ENCODE results near the gene TTLL11. TPM values are rescaled to one million over a fixed set of nuclear protein-coding genes. Genes with fewer than 3 reads are reported as not detected.

The TTLL11 gene
- polyA plus RNA-seq, 1 donor from 2014 or later = 8.0 TPM

- no peak overlapping the region for H3K27ac ChIP-seq (ENCODE audit: low read length)
These were observed 23.5 kb upstream of the TTLL11 start for GRCh38 chr9:122116448-122117173.

GRCh38 chr9:122116040-122116439, 22.9 kb upstream of the TTLL11 start:
- Histone ChIP-seq H3K9ac (ENCODE audit: low read length) (no peak overlapping the region), H3K36me3 (ENCODE audit: insufficient read depth, low read length) (no peaks in the 10 kb centered on the region), H3K79me2 (replicated peaks; ENCODE audit: insufficient read depth, low read length) (no peaks in the 10 kb centered on the region), H3K27me3 (ENCODE audit: insufficient read depth, low read depth, low read length) (no peaks in the 10 kb centered on the region), H3K27ac (ENCODE audit: low read length) (no peak overlapping the region), H3K4me3 (ENCODE audit: low read length) (no peak overlapping the region), H3K9me3 (ENCODE audit: low read length) (no peaks in the 10 kb centered on the region), H2AFZ (ENCODE audit: low read depth, low read length) (no peak overlapping the region), H3K4me2 (ENCODE audit: low read length) (no peak overlapping the region), H3K9me2 (ENCODE audit: insufficient read depth, low read length) (no peaks in the 10 kb centered on the region), H4K20me1 (ENCODE audit: insufficient read depth) (no peaks in the 10 kb centered on the region), H3F3A (ENCODE audit: insufficient read depth, low read length, poor library complexity, severe bottlenecking) (no peaks in the 10 kb centered on the region)
- TF ChIP-seq CTCF (IDR thresholded peaks at IDR 0.05; ENCODE audit: poor library complexity, severe bottlenecking) = no peak
- no peak for TF ChIP-seq EP300 (conservative IDR thresholded peaks at IDR 0.05; ENCODE audit: poor library complexity, severe bottlenecking)
- TF ChIP-seq REST (IDR thresholded peaks at IDR 0.05; ENCODE audit: borderline replicate concordance) = no peak

More at GRCh38 chr9:122116448-122117173, 23.5 kb upstream of the TTLL11 start:
- TF ChIP-seq SMC3 (conservative IDR thresholded peaks at IDR 0.05; ENCODE audit: poor library complexity) (no peak), POLR2AphosphoS5 (IDR thresholded peaks at IDR 0.05) (no peak), EZH2 (IDR thresholded peaks at IDR 0.05; ENCODE audit: borderline replicate concordance, insufficient read depth, low read length, poor library complexity, severe bottlenecking) (no peak), EP300 (conservative IDR thresholded peaks at IDR 0.05; ENCODE audit: poor library complexity, severe bottlenecking) (no peak), TAF1 (IDR thresholded peaks at IDR 0.05; ENCODE audit: low read depth) (no peak), MXI1 (conservative IDR thresholded peaks at IDR 0.05; ENCODE audit: poor library complexity, severe bottlenecking) (no peak), REST (IDR thresholded peaks at IDR 0.05; ENCODE audit: borderline replicate concordance) (no peak), CTCF (IDR thresholded peaks at IDR 0.05; ENCODE audit: poor library complexity, severe bottlenecking) (no peak), RAD21 (conservative IDR thresholded peaks at IDR 0.05) (no peak)
- Histone ChIP-seq H3K9ac (ENCODE audit: low read length) (no peak overlapping the region), H3F3A (ENCODE audit: insufficient read depth, low read length, poor library complexity, severe bottlenecking) (no peaks in the 10 kb centered on the region), H3K36me3 (ENCODE audit: insufficient read depth, low read length) (no peaks in the 10 kb centered on the region), H3K9me2 (ENCODE audit: insufficient read depth, low read length) (no peaks in the 10 kb centered on the region), H3K9me3 (ENCODE audit: low read length) (no peaks in the 10 kb centered on the region), H4K20me1 (ENCODE audit: insufficient read depth) (no peaks in the 10 kb centered on the region), H2AFZ (ENCODE audit: low read depth, low read length) (no peak overlapping the region), H3K4me2 (ENCODE audit: low read length) (no peak overlapping the region), H3K27me3 (ENCODE audit: insufficient read depth, low read depth, low read length) (no peaks in the 10 kb centered on the region), H3K4me3 (ENCODE audit: low read length) (no peak overlapping the region), H3K79me2 (replicated peaks; ENCODE audit: insufficient read depth, low read length) (no peaks in the 10 kb centered on the region)
